SU-DHL-6 (cell line): Measurements from ENCODE around the gene PHF23.

Experiments
- H2AFZ ChIP-seq: fragments of 200-600 bp; sonication (generic); 2 replicates; pipeline ENCODE4 v1.6.1; 2014; ENCODE audit warnings: low read depth, mild to moderate bottlenecking, moderate library complexity, mixed read lengths, antibody characterized with exemption, low read length; ENCODE audit not compliant: severe bottlenecking
- H3F3A ChIP-seq: fragments of 200-600 bp; shearing (Covaris generic); 2 replicates; pipeline ENCODE4 v1.6.0; 2016; ENCODE audit warnings: antibody characterized with exemption, mild to moderate bottlenecking; ENCODE audit not compliant: insufficient read depth
- H3K27ac ChIP-seq: fragments of 200-600 bp; sonication (generic); 2 replicates; pipeline ENCODE4 v1.5.1; 2016; ENCODE audit warnings: low read depth, mild to moderate bottlenecking, low read length, moderate library complexity, mixed read lengths
- H3K27me3 ChIP-seq: fragments of 200-600 bp; sonication (generic), shearing (Covaris generic); 2 replicates; pipeline ENCODE4 v1.6.0; 2014; ENCODE audit warnings: mild to moderate bottlenecking, low read length
- H3K36me3 ChIP-seq: fragments of 200-600 bp; sonication (generic); 2 replicates; pipeline ENCODE4 v1.6.1; 2014; ENCODE audit warnings: mild to moderate bottlenecking, low read length, mixed read lengths
- H3K4me2 ChIP-seq: fragments of 300-600, 200-600 bp; shearing (Covaris generic), sonication (generic); 2 replicates; pipeline ENCODE4 v1.6.0; 2014; ENCODE audit warnings: low read length, low read depth, mild to moderate bottlenecking; ENCODE audit not compliant: poor library complexity, severe bottlenecking
- H3K4me3 ChIP-seq: fragments of 200-600 bp; sonication (generic); 2 replicates; pipeline ENCODE4 v1.5.1; 2014; ENCODE audit warnings: antibody characterized with exemption, low read length, mild to moderate bottlenecking, mixed read lengths; ENCODE audit not compliant: insufficient read depth, poor library complexity, severe bottlenecking
- H3K79me2 ChIP-seq: fragments of 200-600 bp; sonication (generic); 2 replicates; pipeline ENCODE4 v1.6.1; 2014; ENCODE audit warnings: mild to moderate bottlenecking, low read length, moderate library complexity; ENCODE audit not compliant: insufficient read depth
- H3K9ac ChIP-seq: fragments of 200-600 bp; sonication (generic); 2 replicates; pipeline ENCODE4 v1.7.0; 2014; ENCODE audit warnings: mild to moderate bottlenecking, low read length
- H3K9me2 ChIP-seq: fragments of 200-600 bp; sonication (generic); replicated peaks from 2 replicates; pipeline ENCODE4 v1.6.1; 2014; ENCODE audit warnings: low read length; ENCODE audit not compliant: insufficient read depth
- H3K9me3 ChIP-seq: fragments of 200-600 bp; sonication (generic); 2 replicates; pipeline ENCODE4 v1.6.1; 2014; ENCODE audit warnings: low read length, mixed read lengths; ENCODE audit not compliant: insufficient read depth
- H4K20me1 ChIP-seq: fragments of 200-600 bp; sonication (generic); 2 replicates; pipeline ENCODE4 v1.6.1; 2014; ENCODE audit warnings: low read depth, mild to moderate bottlenecking, antibody characterized with exemption, low read length, moderate library complexity, mixed read lengths
- EZH2phosphoT487 ChIP-seq: fragments of 200-600 bp; sonication (generic), shearing (Covaris generic); conservative IDR thresholded peaks from 2 replicates; pipeline ENCODE4 v1.6.1; 2018; ENCODE audit warnings: mild to moderate bottlenecking, antibody characterized with exemption, low read length, moderate library complexity, mixed read lengths
- TF ChIP-seq, protein P1 (sequence below): fragments of 200-600 bp; sonication (generic); IDR thresholded peaks from one replicate; pipeline ENCODE4 v1.5.1; 2017; ENCODE audit warnings: antibody characterized with exemption, mild to moderate bottlenecking, low read length, moderate library complexity; ENCODE audit not compliant: insufficient read depth, poor library complexity, severe bottlenecking

PHF23 gene

DNA sequence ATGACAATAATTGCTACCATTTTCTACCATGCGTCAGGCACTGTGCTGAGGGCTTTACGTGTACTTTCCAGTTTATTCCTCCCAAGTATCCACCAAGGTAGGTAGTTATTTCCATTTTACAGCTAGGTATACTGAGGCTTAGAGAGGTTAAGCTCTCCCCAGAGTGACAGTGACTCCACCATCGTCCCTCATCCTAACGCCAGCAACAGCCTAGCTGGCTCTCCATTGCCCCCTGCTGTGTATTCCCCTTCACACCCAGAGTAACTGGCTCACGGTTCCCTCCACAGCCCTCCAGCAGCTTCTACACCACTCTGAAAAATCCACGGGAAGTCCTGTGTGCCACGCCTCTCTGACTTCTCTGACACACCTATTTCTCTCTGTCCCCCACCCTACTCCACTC lies 53.0 kb downstream of the PHF23 start:
- Histone ChIP-seq H3K27ac (no peak overlapping the region), H3K27me3 (no peaks in the 10 kb centered on the region), H2AFZ (no peak overlapping the region), H3K36me3 (no peaks in the 10 kb centered on the region), H3K9me3 (no peaks in the 10 kb centered on the region), H3K4me3 (no peak overlapping the region), H3F3A (no peaks in the 10 kb centered on the region), H4K20me1 (no peaks in the 10 kb centered on the region), H3K9ac (no peak overlapping the region), H3K79me2 (no peaks in the 10 kb centered on the region), H3K9me2 (no peaks in the 10 kb centered on the region), H3K4me2 (no peak overlapping the region)
- TF ChIP-seq EZH2phosphoT487, result no peak
- TF ChIP-seq, protein P1, sequence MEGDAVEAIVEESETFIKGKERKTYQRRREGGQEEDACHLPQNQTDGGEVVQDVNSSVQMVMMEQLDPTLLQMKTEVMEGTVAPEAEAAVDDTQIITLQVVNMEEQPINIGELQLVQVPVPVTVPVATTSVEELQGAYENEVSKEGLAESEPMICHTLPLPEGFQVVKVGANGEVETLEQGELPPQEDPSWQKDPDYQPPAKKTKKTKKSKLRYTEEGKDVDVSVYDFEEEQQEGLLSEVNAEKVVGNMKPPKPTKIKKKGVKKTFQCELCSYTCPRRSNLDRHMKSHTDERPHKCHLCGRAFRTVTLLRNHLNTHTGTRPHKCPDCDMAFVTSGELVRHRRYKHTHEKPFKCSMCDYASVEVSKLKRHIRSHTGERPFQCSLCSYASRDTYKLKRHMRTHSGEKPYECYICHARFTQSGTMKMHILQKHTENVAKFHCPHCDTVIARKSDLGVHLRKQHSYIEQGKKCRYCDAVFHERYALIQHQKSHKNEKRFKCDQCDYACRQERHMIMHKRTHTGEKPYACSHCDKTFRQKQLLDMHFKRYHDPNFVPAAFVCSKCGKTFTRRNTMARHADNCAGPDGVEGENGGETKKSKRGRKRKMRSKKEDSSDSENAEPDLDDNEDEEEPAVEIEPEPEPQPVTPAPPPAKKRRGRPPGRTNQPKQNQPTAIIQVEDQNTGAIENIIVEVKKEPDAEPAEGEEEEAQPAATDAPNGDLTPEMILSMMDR, result no peak
